ENCODE results near the gene U2AF1L4. TPM values are rescaled to one million over a fixed set of nuclear protein-coding genes. Genes with fewer than 3 reads are reported as not detected.

U2AF1L4 gene
- total and polyA plus RNA-seq, 10 of the 15 experiments (the other 5 are each of a cell fraction or from before 2014, with no cell fraction given) = 7.9 to 21.6 (median 15.1) TPM

- TF ChIP-seq BACH1 (IDR thresholded peaks at IDR 0.05; ENCODE audit: borderline replicate concordance) = peak; percentile 54; the same call in 1 of the 2 replicates
- TF ChIP-seq MEF2B (IDR thresholded peaks at IDR 0.05; ENCODE audit: partially characterized antibody, poor library complexity, severe bottlenecking) = peak; percentile 63
- TF ChIP-seq ZBTB40 (IDR thresholded peaks at IDR 0.05; ENCODE audit: borderline replicate concordance) = peak; percentile 83
- no peak for TF ChIP-seq EZH2 (IDR thresholded peaks at IDR 0.05; ENCODE audit: borderline replicate concordance, control insufficient read depth, low read depth, low read length)
- TF ChIP-seq PKNOX1 (IDR thresholded peaks at IDR 0.05) = peak; percentile 99
- TF ChIP-seq SP1 (IDR thresholded peaks at IDR 0.05; ENCODE audit: low read depth, low read length) = peak; percentile 100
- TF ChIP-seq ZNF217 (IDR thresholded peaks at IDR 0.05) = no peak
- peak; percentile 75 for TF ChIP-seq GATAD2B (conservative IDR thresholded peaks at IDR 0.05; ENCODE audit: low read depth)
- TF ChIP-seq USF2 (IDR thresholded peaks at IDR 0.05; ENCODE audit: borderline replicate concordance, low read depth, low read length) = no peak
- TF ChIP-seq POLR2AphosphoS2 (IDR thresholded peaks at IDR 0.05; ENCODE audit: low read depth, low read length) = peak; percentile 56; the same call in 1 of the 2 replicates
- TF ChIP-seq NBN (IDR thresholded peaks at IDR 0.05) = peak; percentile 50; the same call in 1 of the 2 replicates
- peak; percentile 99 for TF ChIP-seq IRF3 (IDR thresholded peaks at IDR 0.05)
- TF ChIP-seq MAX (IDR thresholded peaks at IDR 0.05; ENCODE audit: low read depth, low read length) = no peak; the same call in 1 of the 2 replicates
- peak; percentile 36; the same call in 1 of the 2 replicates for TF ChIP-seq TAF1 (IDR thresholded peaks at IDR 0.05; ENCODE audit: borderline replicate concordance, low read depth, low read length)
- TF ChIP-seq TCF7 (IDR thresholded peaks at IDR 0.05; ENCODE audit: borderline replicate concordance) = peak; percentile 85; the same call in 1 of the 2 replicates
- TF ChIP-seq ATF2 (IDR thresholded peaks at IDR 0.05; ENCODE audit: low read length) = no peak
- TF ChIP-seq SMAD5 (IDR thresholded peaks at IDR 0.05; ENCODE audit: low read depth) = peak; percentile 75; the same call in 1 of the 2 replicates
Measured at GRCh38 chr19:35757749-35758608, 12.8 kb upstream of the U2AF1L4 start, which contains the start of gene PROSER3 (continued).

Measured in GM12878 (cell line).